Bronchial smooth muscle cell (primary cell): ENCODE data around the gene NME9. TPM values are rescaled to one million over a fixed set of nuclear protein-coding genes. Genes with fewer than 3 reads are reported as not detected.

Source experiments
- total RNA-seq: library from RNA; depleted of rRNA; stranded (reverse); fragments of >200 nt; gene quantifications from 2 replicates; pipeline ENCODE4 v1.2.1, GENCODE V29; 2014

NME9 gene, protein sequence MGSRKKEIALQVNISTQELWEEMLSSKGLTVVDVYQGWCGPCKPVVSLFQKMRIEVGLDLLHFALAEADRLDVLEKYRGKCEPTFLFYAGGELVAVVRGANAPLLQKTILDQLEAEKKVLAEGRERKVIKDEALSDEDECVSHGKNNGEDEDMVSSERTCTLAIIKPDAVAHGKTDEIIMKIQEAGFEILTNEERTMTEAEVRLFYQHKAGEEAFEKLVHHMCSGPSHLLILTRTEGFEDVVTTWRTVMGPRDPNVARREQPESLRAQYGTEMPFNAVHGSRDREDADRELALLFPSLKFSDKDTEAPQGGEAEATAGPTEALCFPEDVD
- not detected in 2 replicates for total RNA-seq

GRCh38 chr3:138329127-138329983 lies at the start of gene NME9:
Gene NME9 (minus strand): TSS chr3:138329851. CDS start chr3:138329335, 516 bp downstream.

DNA sequence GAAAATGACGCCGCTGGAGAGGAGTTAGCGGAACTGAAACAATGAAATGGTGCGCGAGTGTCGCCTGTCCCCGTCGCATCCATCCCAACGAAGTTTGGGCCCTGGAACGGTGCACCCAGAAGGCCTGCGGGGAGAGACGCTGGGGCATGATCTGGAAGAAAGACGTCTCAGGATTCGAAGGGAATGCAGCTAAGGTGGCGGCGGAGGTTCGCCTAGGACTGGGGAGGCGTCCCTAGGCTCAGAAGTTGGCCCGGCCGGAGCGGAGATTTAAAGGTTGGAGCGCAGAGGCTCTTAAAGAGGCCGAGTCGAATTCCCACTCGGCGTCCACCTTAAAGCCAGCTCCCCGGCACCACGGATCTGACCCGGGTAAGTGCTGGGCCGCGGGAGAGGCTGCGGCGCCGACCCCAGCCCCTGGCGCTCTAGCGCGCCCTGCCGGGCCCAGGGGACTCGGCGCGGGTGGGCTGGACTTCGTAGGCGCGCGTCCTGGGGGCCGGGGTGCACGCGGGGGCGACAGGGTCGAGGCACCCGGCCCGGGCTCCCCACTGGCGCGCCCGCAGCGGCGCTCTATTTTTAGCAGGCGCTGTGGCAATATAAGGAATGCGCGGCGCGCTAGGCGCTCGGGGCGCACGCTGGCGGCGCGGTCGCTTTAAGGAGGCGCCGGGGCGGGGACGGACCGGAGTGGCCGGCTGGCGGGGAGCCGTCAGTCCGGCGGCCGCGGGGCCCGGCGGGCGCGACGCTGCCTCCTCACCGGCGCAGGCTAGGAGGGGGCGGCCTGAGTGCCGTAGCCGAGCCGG lies 18.5 kb upstream of the NME9 start, which contains the start of gene MRAS:
TSS of gene MRAS (plus strand) at position 620 of the 794 bp plus-strand sequence. CDS start 24,305 bp downstream, outside the sequence.

Other genes starting within 250 kb of the NME9 start
- gene DZIP1L, start 214.2 kb downstream of the NME9 start, total RNA-seq = 17.5 and 22.2 TPM in 2 replicates
- gene A4GNT, start 197.5 kb downstream of the NME9 start, total RNA-seq = not detected in 2 replicates
- gene DBR1, start 154.9 kb downstream of the NME9 start, total RNA-seq = 13.7 and 17.4 TPM in 2 replicates
- gene ARMC8, start 142.6 kb downstream of the NME9 start, total RNA-seq = 30.4 and 48.8 TPM in 2 replicates
- 29.1 and 40.8 TPM in 2 replicates for gene MRAS, start 18.7 kb upstream of the NME9 start, total RNA-seq
- 0.16 TPM in 1 of 2 replicates, not detected in the other for gene ESYT3, start 104.8 kb upstream of the NME9 start, total RNA-seq